HUES6 (cell line): ENCODE results near the gene ATP13A5.

Experiments
- H3K27ac ChIP-seq: 2 replicates; pipeline ENCODE4 v1.7.0; 2013; ENCODE audit warnings: low read depth, mild to moderate bottlenecking, low read length, inconsistent platforms
- H3K27me3 ChIP-seq: 2 replicates; pipeline ENCODE4 v1.6.1; 2013; ENCODE audit warnings: low read length; ENCODE audit not compliant: control insufficient read depth, insufficient read depth
- H3K36me3 ChIP-seq: 2 replicates; pipeline ENCODE4 v1.6.1; 2013; ENCODE audit warnings: low read length; ENCODE audit not compliant: control insufficient read depth, insufficient read depth
- H3K4me1 ChIP-seq: 2 replicates; pipeline ENCODE4 v1.6.1; 2013; ENCODE audit warnings: low read length; ENCODE audit not compliant: control insufficient read depth, insufficient read depth
- H3K4me3 ChIP-seq: 2 replicates; pipeline ENCODE4 v1.5.1; 2013; ENCODE audit warnings: low read depth, low read length
- H3K9ac ChIP-seq: one replicate; pipeline ENCODE4 v1.6.1; 2013; ENCODE audit warnings: mild to moderate bottlenecking, low read length
- H3K9me3 ChIP-seq: 2 replicates; pipeline ENCODE4 v1.6.1; 2013; ENCODE audit warnings: low read depth, low read length; ENCODE audit not compliant: control insufficient read depth, insufficient read depth

The ATP13A5 gene

DNA sequence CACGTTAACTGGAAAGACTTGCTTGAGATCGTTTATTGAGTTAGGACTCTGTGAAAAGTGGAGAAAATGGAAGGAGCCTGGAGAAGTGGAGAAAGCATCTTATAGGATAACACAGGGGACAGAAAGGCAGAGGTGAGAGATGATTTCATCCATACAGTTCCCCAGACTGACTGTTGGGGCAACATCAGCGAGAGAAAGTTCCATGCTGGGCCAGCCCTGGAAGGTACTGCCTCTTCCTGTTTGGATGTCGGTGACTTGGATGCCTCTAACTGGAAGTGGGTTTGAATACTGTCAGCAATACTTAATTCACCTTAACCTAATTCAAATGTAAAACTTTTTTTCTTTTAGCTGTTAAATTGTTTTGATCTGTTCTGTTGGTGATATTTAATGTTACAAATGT is 32.3 kb downstream of the ATP13A5 start:
- Histone ChIP-seq H3K27ac (no peak overlapping the region), H3K9ac (no peak overlapping the region), H3K4me1 (peaks cover 31% of the 10 kb centered on the region), H3K9me3 (no peaks in the 10 kb centered on the region), H3K4me3 (no peak overlapping the region), H3K27me3 (no peaks in the 10 kb centered on the region), H3K36me3 (no peaks in the 10 kb centered on the region)

DNA sequence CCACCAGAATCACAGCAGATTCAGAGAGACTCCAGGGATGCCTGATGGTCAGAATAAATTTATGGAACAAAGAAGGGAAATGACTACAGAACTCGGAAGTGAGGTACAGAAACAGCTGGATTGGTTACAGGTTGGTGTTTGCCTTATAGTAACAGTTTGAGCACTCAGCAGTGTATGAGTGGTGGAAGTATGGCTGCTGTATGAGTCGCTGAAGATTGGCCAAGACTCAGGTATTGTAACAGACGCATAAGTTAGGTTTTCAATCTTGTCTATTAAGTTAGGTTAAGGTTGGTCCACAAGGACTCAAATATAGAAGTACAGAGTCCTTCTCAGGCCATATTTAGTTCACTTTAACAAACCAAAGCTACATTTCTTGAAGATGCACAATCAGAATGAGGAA is 33.1 kb downstream of the ATP13A5 start:
- no peaks in the 10 kb centered on the region for H3K36me3 ChIP-seq
- H3K9me3 ChIP-seq: no peaks in the 10 kb centered on the region
- H3K27ac ChIP-seq: no peak overlapping the region
- H3K27me3 ChIP-seq: no peaks in the 10 kb centered on the region
- H3K4me3 ChIP-seq: no peak overlapping the region
- peaks cover 31% of the 10 kb centered on the region for H3K4me1 ChIP-seq
- H3K9ac ChIP-seq: no peak overlapping the region

DNA sequence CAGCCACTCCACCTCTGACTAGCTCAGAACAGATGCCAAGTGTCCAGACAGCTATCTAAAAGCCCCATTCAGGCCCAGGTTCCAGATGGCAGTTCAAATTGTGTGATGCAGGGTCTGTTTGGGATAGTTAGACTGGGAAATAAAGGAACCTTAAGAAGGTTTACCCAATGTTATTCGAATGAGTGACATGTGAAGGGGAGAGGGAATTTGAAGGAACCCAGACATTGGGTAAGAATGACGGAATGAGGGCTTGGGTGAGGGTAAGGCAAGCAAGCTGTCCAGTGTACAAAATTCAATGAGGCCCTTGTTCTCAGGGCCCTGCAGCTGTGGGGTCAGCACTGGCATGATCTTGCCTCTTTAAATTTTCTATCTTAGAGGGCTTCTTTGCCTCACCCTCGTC is 34.1 kb downstream of the ATP13A5 start:
- Histone ChIP-seq H3K27me3 (no peaks in the 10 kb centered on the region), H3K36me3 (no peaks in the 10 kb centered on the region), H3K27ac (no peak overlapping the region), H3K4me3 (no peak overlapping the region), H3K9ac (no peak overlapping the region), H3K4me1 (peaks cover 31% of the 10 kb centered on the region), H3K9me3 (no peaks in the 10 kb centered on the region)

DNA sequence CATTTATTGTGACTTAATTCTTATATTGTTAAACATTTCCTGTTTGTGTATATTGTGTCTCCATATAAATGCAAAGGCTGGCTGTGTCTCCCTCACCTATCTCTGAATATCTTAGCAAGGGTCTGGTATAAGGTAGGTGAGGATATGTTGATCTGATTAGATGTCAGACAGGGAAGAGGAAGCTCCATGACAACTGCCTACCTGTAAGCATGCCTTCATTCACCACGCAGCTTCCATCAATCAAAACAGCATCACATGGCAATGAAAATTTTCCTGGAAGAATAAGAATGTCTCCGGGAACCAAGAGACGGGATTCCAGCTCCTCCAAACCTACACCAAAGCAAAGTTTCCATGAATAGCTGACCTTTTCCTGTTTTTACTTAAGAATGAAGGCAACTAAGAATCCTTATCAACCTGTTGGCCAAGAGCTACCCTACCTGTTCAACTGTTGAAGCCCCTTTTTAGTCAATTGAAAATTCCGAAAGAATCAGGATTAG is 34.8 kb downstream of the ATP13A5 start:
- no peak overlapping the region for H3K9ac ChIP-seq
- peaks cover 27% of the 10 kb centered on the region for H3K4me1 ChIP-seq
- H3K9me3 ChIP-seq: no peaks in the 10 kb centered on the region
- no peaks in the 10 kb centered on the region for H3K27me3 ChIP-seq
- no peak overlapping the region for H3K4me3 ChIP-seq
- no peak overlapping the region for H3K27ac ChIP-seq
- H3K36me3 ChIP-seq: no peaks in the 10 kb centered on the region

DNA sequence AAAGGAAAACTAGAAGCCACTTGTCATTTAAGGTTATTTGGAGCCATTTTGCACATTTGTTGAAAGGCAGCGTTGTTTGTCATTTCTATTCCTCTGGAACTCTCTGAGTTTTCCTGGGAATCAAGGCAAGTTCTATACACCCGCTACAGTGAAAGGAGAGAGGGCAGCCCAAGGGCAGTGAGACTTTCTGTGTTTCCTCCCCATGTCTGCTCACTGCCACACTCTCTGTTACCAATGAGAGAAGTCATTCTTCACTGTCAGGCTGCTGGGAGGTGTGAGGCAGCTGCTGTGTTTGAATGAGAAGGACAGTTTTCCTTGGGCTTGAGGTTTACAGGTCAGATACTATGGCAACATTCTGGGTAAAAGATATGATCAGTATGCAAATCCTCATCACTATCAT is 36.0 kb downstream of the ATP13A5 start:
- no peak overlapping the region for H3K9ac ChIP-seq
- H3K27ac ChIP-seq: no peak overlapping the region
- H3K4me1 ChIP-seq: peaks cover 15% of the 10 kb centered on the region
- H3K27me3 ChIP-seq: no peaks in the 10 kb centered on the region
- H3K36me3 ChIP-seq: no peaks in the 10 kb centered on the region
- H3K4me3 ChIP-seq: no peak overlapping the region
- H3K9me3 ChIP-seq: no peaks in the 10 kb centered on the region

DNA sequence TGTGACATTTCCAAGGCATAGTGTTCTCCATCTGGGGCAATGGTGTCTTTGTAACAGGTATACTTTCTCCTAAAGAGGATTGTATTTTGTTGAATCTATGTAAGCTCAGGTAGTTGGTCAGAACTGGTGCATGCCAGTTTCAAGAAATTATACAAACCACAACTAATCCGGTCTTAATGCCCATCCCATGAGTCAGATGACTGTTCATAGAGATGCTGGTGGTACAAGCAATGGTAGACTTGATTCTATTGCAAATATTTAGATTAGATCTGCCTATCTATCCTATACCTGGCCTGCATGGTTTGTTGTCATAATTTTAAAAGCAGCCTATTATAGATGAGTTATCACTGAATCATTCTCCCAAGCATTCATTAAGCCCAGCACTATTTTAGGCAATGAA is 43.5 kb downstream of the ATP13A5 start:
- Histone ChIP-seq H3K9ac (no peak overlapping the region), H3K36me3 (no peaks in the 10 kb centered on the region), H3K4me1 (no peaks in the 10 kb centered on the region), H3K27ac (no peak overlapping the region), H3K4me3 (no peak overlapping the region), H3K9me3 (no peaks in the 10 kb centered on the region), H3K27me3 (no peaks in the 10 kb centered on the region)

DNA sequence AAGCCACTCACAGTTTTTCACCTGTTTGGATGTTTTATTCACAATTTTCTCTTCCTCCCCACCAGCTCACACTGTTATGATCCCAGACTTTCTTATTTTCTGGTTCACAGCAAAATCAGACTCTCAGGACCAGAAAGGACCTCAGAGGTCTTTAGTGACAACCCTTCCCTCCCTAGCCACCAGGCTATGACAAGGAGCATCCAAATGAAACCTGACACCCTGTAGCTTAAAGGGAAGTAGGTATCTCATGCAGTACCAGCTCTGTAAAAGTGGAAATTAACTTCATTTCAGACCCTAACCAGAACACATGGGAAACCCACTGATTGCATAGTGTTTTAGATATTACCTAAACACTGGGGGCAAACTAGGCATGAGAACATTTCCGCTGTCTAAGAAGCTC is 45.3 kb downstream of the ATP13A5 start:
- no peaks in the 10 kb centered on the region for H3K27me3 ChIP-seq
- no peak overlapping the region for H3K27ac ChIP-seq
- H3K4me3 ChIP-seq: no peak overlapping the region
- H3K36me3 ChIP-seq: no peaks in the 10 kb centered on the region
- H3K9ac ChIP-seq: no peak overlapping the region
- H3K9me3 ChIP-seq: no peaks in the 10 kb centered on the region
- H3K4me1 ChIP-seq: no peaks in the 10 kb centered on the region

DNA sequence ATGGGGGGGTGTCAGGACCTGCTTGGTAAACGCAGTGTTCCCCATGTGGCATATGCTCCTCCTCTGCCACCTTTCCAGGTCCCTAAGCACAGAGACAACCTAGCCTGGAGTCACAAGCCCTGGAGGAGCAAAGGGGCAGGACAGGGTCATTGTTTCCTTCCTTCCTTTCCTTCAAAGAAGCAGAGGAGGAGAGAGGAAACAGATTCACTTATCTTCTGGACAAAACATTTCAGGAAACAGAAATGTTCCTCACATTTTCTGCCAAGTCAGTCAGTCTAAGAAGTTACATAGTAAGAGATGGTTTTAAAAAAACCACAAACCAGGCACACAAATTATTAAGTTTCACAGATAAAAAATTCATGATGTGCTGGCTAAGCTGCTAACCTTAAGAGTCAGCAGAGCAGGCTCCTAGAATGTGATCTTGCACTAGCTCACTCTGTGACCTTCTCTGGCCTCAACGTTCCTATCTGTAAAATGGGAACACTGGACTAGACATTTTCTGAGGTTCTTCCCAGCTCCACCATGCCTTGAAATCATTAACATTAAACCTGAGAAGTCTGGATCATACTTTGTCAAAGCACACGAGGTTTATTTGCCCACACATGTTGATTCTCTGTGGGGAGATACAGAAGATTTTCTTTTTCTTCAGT is 47.9 kb downstream of the ATP13A5 start:
- H3K36me3 ChIP-seq: no peaks in the 10 kb centered on the region
- no peak overlapping the region for H3K4me3 ChIP-seq
- no peaks in the 10 kb centered on the region for H3K4me1 ChIP-seq
- H3K27me3 ChIP-seq: no peaks in the 10 kb centered on the region
- no peak overlapping the region for H3K27ac ChIP-seq
- no peaks in the 10 kb centered on the region for H3K9me3 ChIP-seq
- H3K9ac ChIP-seq: no peak overlapping the region

DNA sequence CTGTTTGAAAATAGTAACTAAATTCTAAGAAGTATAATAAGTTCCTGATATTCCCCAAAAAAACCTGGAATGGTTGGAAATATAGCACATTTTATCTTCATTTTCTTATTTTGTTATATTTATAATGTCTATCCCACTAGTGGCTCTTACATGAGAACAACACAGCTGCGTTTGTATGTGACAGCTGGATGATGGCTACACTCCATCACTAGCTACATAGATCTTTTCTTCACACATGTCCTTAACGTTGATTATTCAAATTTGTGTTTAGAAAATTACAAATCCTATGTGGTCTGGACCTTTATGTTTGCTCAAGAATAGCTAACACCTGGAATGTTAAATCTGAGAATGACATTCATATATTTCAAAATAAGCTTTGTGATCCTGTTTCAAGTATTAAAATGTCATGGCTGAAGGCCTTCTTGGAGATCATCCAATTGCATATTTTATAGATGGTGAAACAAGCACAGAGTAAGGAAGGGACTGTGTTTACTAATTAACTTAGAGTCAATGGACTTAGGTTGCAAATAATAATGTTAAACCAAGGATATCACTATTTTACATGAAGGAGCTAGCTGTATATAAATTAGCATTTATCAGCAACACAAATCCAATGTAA is 60.8 kb downstream of the ATP13A5 start:
- no peak overlapping the region for H3K27ac ChIP-seq
- H3K27me3 ChIP-seq: no peaks in the 10 kb centered on the region

DNA sequence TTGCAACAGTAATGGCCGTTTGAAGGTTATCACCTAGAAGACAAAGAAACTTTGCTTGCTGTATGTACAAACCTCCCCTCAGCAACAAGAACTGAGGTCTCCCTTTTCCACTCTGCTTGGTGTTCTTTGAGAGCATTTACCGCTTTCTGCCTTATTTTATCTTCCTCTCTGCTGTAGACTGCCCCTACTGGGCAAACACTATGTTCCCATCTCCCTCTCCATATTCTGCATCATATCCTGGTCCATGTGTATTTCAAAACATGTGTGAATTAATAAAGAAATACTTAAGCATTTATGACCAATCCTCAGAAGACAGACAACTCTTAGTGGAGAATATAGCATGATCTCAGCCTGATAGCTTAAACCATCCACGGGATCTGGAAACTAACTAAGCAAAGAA is 64.4 kb downstream of the ATP13A5 start:
- H3K4me1 ChIP-seq: no peaks in the 10 kb centered on the region
- no peak overlapping the region for H3K27ac ChIP-seq
- no peak overlapping the region for H3K9ac ChIP-seq
- H3K27me3 ChIP-seq: no peaks in the 10 kb centered on the region; the same call in 1 of the 2 replicates
- H3K36me3 ChIP-seq: no peaks in the 10 kb centered on the region
- H3K9me3 ChIP-seq: no peaks in the 10 kb centered on the region
- H3K4me3 ChIP-seq: no peak overlapping the region

More for the DNA sequence above, 60.8 kb downstream of the ATP13A5 start:
- H3K9me3 ChIP-seq: no peaks in the 10 kb centered on the region
- no peaks in the 10 kb centered on the region for H3K4me1 ChIP-seq
- H3K9ac ChIP-seq: no peak overlapping the region
- H3K36me3 ChIP-seq: no peaks in the 10 kb centered on the region
- no peak overlapping the region for H3K4me3 ChIP-seq

DNA sequence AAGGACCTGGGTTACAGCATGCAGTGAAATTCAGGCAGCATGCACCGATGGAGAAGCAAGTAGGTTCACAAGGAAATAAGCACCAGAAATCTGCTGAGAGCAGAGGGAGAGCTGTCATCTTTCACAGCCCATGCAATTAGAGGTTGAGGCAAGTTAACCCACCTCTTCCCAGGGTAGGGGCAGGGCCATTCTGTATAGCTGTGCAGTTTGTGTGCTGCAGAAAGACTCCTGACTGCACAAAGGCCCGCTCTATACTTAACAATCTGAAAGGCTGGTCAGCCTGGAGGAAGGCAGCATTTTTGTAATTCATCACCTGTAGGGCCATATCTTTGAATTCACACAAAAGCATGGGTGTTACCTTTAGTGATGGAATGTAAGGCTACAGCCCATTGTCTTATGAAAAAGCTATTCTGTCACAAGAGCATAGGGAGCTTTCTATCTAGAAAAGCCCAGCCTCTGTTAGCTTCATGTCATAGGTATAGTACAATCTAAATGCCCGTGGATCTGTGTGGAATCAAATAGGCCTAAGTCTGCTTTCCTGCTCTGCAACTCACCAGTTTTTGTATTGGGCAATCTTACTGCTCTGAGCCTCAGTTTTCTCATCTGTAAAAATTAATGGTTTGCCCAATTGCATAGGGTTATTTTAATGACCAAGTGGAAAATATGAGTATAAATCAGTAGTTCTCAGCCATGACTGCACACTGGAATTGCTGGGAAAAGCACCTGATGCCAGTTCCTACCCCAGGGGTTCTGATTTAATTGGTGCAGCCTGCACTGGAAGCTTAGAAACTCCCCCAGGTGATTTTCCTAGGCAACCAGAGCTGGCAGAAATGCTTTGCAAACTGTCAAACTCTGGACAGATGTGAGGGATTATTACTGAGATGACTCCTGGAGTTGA is 65.2 kb downstream of the ATP13A5 start:
- Histone ChIP-seq H3K4me3 (no peak overlapping the region), H3K4me1 (no peaks in the 10 kb centered on the region), H3K27me3 (no peaks in the 10 kb centered on the region; the same call in 1 of the 2 replicates), H3K27ac (no peak overlapping the region), H3K9ac (no peak overlapping the region), H3K9me3 (no peaks in the 10 kb centered on the region), H3K36me3 (no peaks in the 10 kb centered on the region)
